H9 (cell line): Measurements from ENCODE around the gene TM4SF1. TPM values are rescaled to one million over a fixed set of nuclear protein-coding genes. Genes with fewer than 3 reads are reported as not detected.

Source experiments
- DNase-seq: peaks from one replicate; pipeline ENCODE4 v3.0.0-alpha.2; 2017
- H2AFZ ChIP-seq: one replicate; pipeline ENCODE4 v1.6.1; 2013; ENCODE audit warnings: mild to moderate bottlenecking, low read length, control low read depth, moderate library complexity
- H2AK5ac ChIP-seq: 2 replicates; pipeline ENCODE4 v1.6.1; 2013; ENCODE audit warnings: low read length, control low read depth, mixed read lengths; ENCODE audit not compliant: insufficient read length
- H2BK120ac ChIP-seq: one replicate; pipeline ENCODE4 v1.6.1; 2013; ENCODE audit warnings: low read depth, mild to moderate bottlenecking, low read length, control low read depth, inconsistent platforms; ENCODE audit not compliant: poor library complexity, severe bottlenecking
- H2BK12ac ChIP-seq: 2 replicates; pipeline ENCODE4 v1.6.1; 2013; ENCODE audit warnings: low read length, control low read depth, mixed read lengths, low read depth; ENCODE audit not compliant: insufficient read length
- H2BK15ac ChIP-seq: 2 replicates; pipeline ENCODE4 v1.6.1; 2013; ENCODE audit warnings: low read depth, low read length, control low read depth
- H2BK20ac ChIP-seq: one replicate; pipeline ENCODE4 v1.6.1; 2013; ENCODE audit warnings: low read depth, mild to moderate bottlenecking, low read length, control low read depth, inconsistent platforms; ENCODE audit not compliant: poor library complexity, severe bottlenecking
- H2BK5ac ChIP-seq: 2 replicates; pipeline ENCODE4 v1.6.1; 2013; ENCODE audit warnings: low read length, control low read depth, mixed read lengths; ENCODE audit not compliant: insufficient read length
- H3K14ac ChIP-seq: 2 replicates; pipeline ENCODE4 v1.6.1; 2013; ENCODE audit warnings: low read length, control low read depth; ENCODE audit not compliant: insufficient read depth
- H3K18ac ChIP-seq: 2 replicates; pipeline ENCODE4 v1.6.1; 2013; ENCODE audit warnings: low read depth, mild to moderate bottlenecking, mixed read lengths, low read length, control low read depth; ENCODE audit not compliant: insufficient read length
- H3K23ac ChIP-seq: 2 replicates; pipeline ENCODE4 v1.6.1; 2013; ENCODE audit warnings: low read length, control low read depth, mixed read lengths, low read depth; ENCODE audit not compliant: insufficient read length
- H3K23me2 ChIP-seq: 2 replicates; pipeline ENCODE4 v1.6.1; 2013; ENCODE audit warnings: low read depth, mild to moderate bottlenecking, mixed read lengths, low read length, control low read depth; ENCODE audit not compliant: insufficient read length, poor library complexity, severe bottlenecking
- H3K27ac ChIP-seq: 2 replicates; pipeline ENCODE4 v1.5.1; 2013; ENCODE audit warnings: low read length, control low read depth, mixed read lengths, low read depth; ENCODE audit not compliant: insufficient read length
- H3K27me3 ChIP-seq: 2 replicates; pipeline ENCODE4 v1.6.1; 2013; ENCODE audit warnings: low read length, control low read depth, inconsistent platforms; ENCODE audit not compliant: insufficient read depth
- H3K4ac ChIP-seq: 2 replicates; pipeline ENCODE4 v1.6.1; 2013; ENCODE audit warnings: low read depth, mild to moderate bottlenecking, control low read depth, inconsistent platforms, low read length, moderate library complexity
- H3K4me1 ChIP-seq: 2 replicates; pipeline ENCODE4 v1.6.1; 2013; ENCODE audit warnings: low read length, control low read depth, inconsistent platforms; ENCODE audit not compliant: insufficient read depth
- H3K4me2 ChIP-seq: 2 replicates; pipeline ENCODE4 v1.6.1; 2013; ENCODE audit warnings: low read length, control low read depth, mixed read lengths; ENCODE audit not compliant: insufficient read length, insufficient read depth
- H3K56ac ChIP-seq: 2 replicates; pipeline ENCODE4 v1.6.1; 2013; ENCODE audit warnings: low read depth, mild to moderate bottlenecking, mixed read lengths, low read length, control low read depth; ENCODE audit not compliant: insufficient read length
- H3K79me1 ChIP-seq: 2 replicates; pipeline ENCODE4 v1.6.1; 2013; ENCODE audit warnings: low read depth, mild to moderate bottlenecking, moderate library complexity, low read length, control low read depth, inconsistent platforms; ENCODE audit not compliant: insufficient read depth, poor library complexity, severe bottlenecking
- H3K79me2 ChIP-seq: 2 replicates; pipeline ENCODE4 v1.6.1; 2013; ENCODE audit warnings: low read length, control low read depth, inconsistent platforms; ENCODE audit not compliant: insufficient read depth
- H3K9ac ChIP-seq: 2 replicates; pipeline ENCODE4 v1.6.1; 2013; ENCODE audit warnings: low read length, control low read depth, mixed read lengths; ENCODE audit not compliant: insufficient read length; ENCODE audit errors: extremely low read depth
- H3K9me3 ChIP-seq: one replicate; pipeline ENCODE4 v1.6.1; 2013; ENCODE audit warnings: low read depth, low read length, inconsistent platforms; ENCODE audit not compliant: control insufficient read depth
- H3T11ph ChIP-seq: one replicate; pipeline ENCODE4 v1.6.1; 2013; ENCODE audit warnings: mild to moderate bottlenecking, low read length, control low read depth, inconsistent platforms
- H4K20me1 ChIP-seq: one replicate; pipeline ENCODE4 v1.6.1; 2013; ENCODE audit not compliant: control insufficient read depth, insufficient read length, insufficient read depth
- H4K5ac ChIP-seq: 2 replicates; pipeline ENCODE4 v1.6.1; 2013; ENCODE audit warnings: low read depth, mild to moderate bottlenecking, mixed read lengths, low read length, control low read depth; ENCODE audit not compliant: insufficient read length
- H4K8ac ChIP-seq: replicated peaks from 2 replicates; pipeline ENCODE4 v1.6.1; 2013; ENCODE audit warnings: low read length, control low read depth, mixed read lengths, low read depth; ENCODE audit not compliant: insufficient read length
- H4K91ac ChIP-seq: 2 replicates; pipeline ENCODE4 v1.6.1; 2013; ENCODE audit warnings: low read depth, mild to moderate bottlenecking, moderate library complexity, mixed read lengths, low read length, control low read depth; ENCODE audit not compliant: insufficient read length
- H3K27ac Mint-ChIP-seq, 3 experiments: 2 replicates in 2 of 3; 3 replicates in 1 of 3; pipeline ENCODE4 v1.8.0; 2020 to 2021; ENCODE audit warnings: mixed read lengths in 3 of 3, mild to moderate bottlenecking in 1 of 3, moderate library complexity in 1 of 3
- H3K27me3 Mint-ChIP-seq: 2 replicates; pipeline ENCODE4 v1.8.0; 2021; ENCODE audit warnings: low read depth, mild to moderate bottlenecking, moderate library complexity, mixed read lengths
- H3K36me3 Mint-ChIP-seq, 3 experiments: 2 replicates in 2 of 3; 3 replicates in 1 of 3; pipeline ENCODE4 v1.8.0; 2020 to 2021; ENCODE audit warnings: low read depth in 3 of 3, mixed read lengths in 3 of 3; ENCODE audit not compliant: insufficient read depth in 1 of 3
- H3K4me1 Mint-ChIP-seq, 2 experiments: 2 replicates each; pipeline ENCODE4 v1.8.0; 2020; ENCODE audit warnings: mixed read lengths in 2 of 2
- H3K4me3 Mint-ChIP-seq, 2 experiments: 2 replicates in 1 of 2; 3 replicates in 1 of 2; pipeline ENCODE4 v1.8.0; 2020 to 2021; ENCODE audit warnings: mild to moderate bottlenecking in 2 of 2, mixed read lengths in 2 of 2, moderate library complexity in 1 of 2
- H3K9me3 Mint-ChIP-seq, 2 experiments: 2 replicates in 1 of 2; 3 replicates in 1 of 2; pipeline ENCODE4 v1.8.0; 2020; ENCODE audit warnings: mild to moderate bottlenecking in 2 of 2, mixed read lengths in 2 of 2, moderate library complexity in 1 of 2
- CTCF ChIP-seq: fragments of 200-600 bp; sonication (generic); conservative IDR thresholded peaks from 3 replicates; pipeline ENCODE4 v1.8.0; 2021; ENCODE audit warnings: antibody characterized with exemption, mild to moderate bottlenecking
- WGBS: extraction: QIAGEN DNeasy Blood & Tissue Kit; methylation state at CpG from one replicate; pipeline ENCODE4 v1.1.7; 2013; ENCODE audit warnings: missing lambda C conversion rate, low lambda C conversion rate, mixed read lengths; ENCODE audit not compliant: insufficient read length; ENCODE audit errors: extremely low coverage; 5-methylcytosine and 5-hydroxymethylcytosine counted together
- total RNA-seq: library from RNA; stranded (reverse); gene quantifications from 2 replicates; pipeline ENCODE4 v1.2.1, GENCODE V29; 2021

The TM4SF1 gene
- total RNA-seq, 1 experiment from 2014 or later, result 1.2 TPM

GRCh38 chr3:149421764-149422163 lies 44.3 kb upstream of the TM4SF1 start:
- no peak overlapping the region for H2BK120ac ChIP-seq
- no peak overlapping the region for H2BK15ac ChIP-seq
- H3K56ac ChIP-seq, result no peak overlapping the region
- no peak overlapping the region for H3K9ac ChIP-seq
- H3K79me2 ChIP-seq, result no peaks in the 10 kb centered on the region
- no peaks in the 10 kb centered on the region for H3K4me1 ChIP-seq
- no peak overlapping the region for H3K14ac ChIP-seq
- no peak overlapping the region for H2BK5ac ChIP-seq
- H4K20me1 ChIP-seq, result no peaks in the 10 kb centered on the region
- H2BK20ac ChIP-seq, result no peak overlapping the region
- TF ChIP-seq CTCF, result no peak
- no peak overlapping the region for H3K18ac ChIP-seq
- Mint-ChIP-seq H3K4me3 (no peak overlapping the region), H3K4me1 (peaks cover 6 to 9% of the 10 kb centered on the region in 2 experiments; a peak in 3 of 4 replicates), H3K27me3 (no peaks in the 10 kb centered on the region), H3K27ac (no peak overlapping the region), H3K36me3 (no peaks in the 10 kb centered on the region), H3K9me3 (no peaks in the 10 kb centered on the region; a peak in 1 of 5 replicates)
- no peaks in the 10 kb centered on the region for H3K79me1 ChIP-seq
- no peak overlapping the region for H3K4me2 ChIP-seq
- no peak overlapping the region for H3T11ph ChIP-seq
- H3K23ac ChIP-seq, result no peak overlapping the region
- no peak overlapping the region for H2AK5ac ChIP-seq
- no peak overlapping the region for H3K27ac ChIP-seq
- DNase-seq, result no peak
- no peak overlapping the region for H4K91ac ChIP-seq
- H4K8ac ChIP-seq, result no peak overlapping the region
- no peak overlapping the region for H3K4ac ChIP-seq
- H3K23me2 ChIP-seq, result no peaks in the 10 kb centered on the region
- no peak overlapping the region for H2BK12ac ChIP-seq
- H2AFZ ChIP-seq, result no peak overlapping the region
- H4K5ac ChIP-seq, result no peak overlapping the region
- H3K27me3 ChIP-seq, result no peaks in the 10 kb centered on the region
- WGBS, result no CpG with 5 or more reads among the region's 2 CpGs
- H3K9me3 ChIP-seq, result no peaks in the 10 kb centered on the region
